KOPT-K1 (cell line): ENCODE measurements around the gene WDFY3.

ENCODE experiments used
- H3K27ac ChIP-seq: fragments of 200-600 bp; sonication (generic); 2 replicates; pipeline ENCODE4 v1.5.1; 2016; ENCODE audit warnings: antibody characterized with exemption, mild to moderate bottlenecking, low read depth, low read length; ENCODE audit not compliant: poor library complexity, severe bottlenecking
- H3K36me3 ChIP-seq: fragments of 200-600 bp; sonication (generic); 2 replicates; pipeline ENCODE4 v1.5.1; 2017; ENCODE audit warnings: antibody characterized with exemption, mild to moderate bottlenecking, low read length, moderate library complexity; ENCODE audit not compliant: insufficient read depth
- H3K9me3 ChIP-seq: fragments of 200-600 bp; sonication (generic); 2 replicates; pipeline ENCODE4 v1.5.1; 2017; ENCODE audit warnings: antibody characterized with exemption, low read length, mild to moderate bottlenecking; ENCODE audit not compliant: insufficient read depth, poor library complexity, severe bottlenecking

Gene WDFY3

GRCh38 chr4:84928089-84928488, 38.4 kb downstream of the WDFY3 start:
- no peaks in the 10 kb centered on the region for H3K9me3 ChIP-seq
- no peak overlapping the region for H3K27ac ChIP-seq
- H3K36me3 ChIP-seq: no peaks in the 10 kb centered on the region

- no peaks in the 10 kb centered on the region for H3K9me3 ChIP-seq
- H3K27ac ChIP-seq: no peak overlapping the region
- no peaks in the 10 kb centered on the region for H3K36me3 ChIP-seq
These were observed 39.1 kb downstream of the WDFY3 start for GRCh38 chr4:84927428-84927827.

DNA sequence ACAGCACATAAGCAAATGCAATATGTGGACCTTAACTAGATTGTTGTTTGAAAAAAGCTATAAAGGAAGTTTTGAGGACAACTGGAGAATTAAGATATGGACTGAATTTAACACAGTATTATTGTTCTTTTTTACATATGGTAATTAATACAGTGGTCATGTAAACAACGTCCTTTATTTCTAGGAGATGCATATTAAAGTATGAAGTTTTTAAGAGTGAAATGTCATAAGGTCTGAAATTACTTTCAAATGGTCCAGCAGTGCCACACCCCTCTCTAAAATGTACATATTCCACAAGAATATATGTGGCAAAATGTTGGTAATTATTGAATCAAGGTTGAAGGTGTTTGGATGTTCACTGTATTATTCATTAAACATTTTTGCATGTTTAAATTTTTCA, 40.9 kb downstream of the WDFY3 start:
- H3K27ac ChIP-seq: no peak overlapping the region
- H3K36me3 ChIP-seq: no peaks in the 10 kb centered on the region

DNA sequence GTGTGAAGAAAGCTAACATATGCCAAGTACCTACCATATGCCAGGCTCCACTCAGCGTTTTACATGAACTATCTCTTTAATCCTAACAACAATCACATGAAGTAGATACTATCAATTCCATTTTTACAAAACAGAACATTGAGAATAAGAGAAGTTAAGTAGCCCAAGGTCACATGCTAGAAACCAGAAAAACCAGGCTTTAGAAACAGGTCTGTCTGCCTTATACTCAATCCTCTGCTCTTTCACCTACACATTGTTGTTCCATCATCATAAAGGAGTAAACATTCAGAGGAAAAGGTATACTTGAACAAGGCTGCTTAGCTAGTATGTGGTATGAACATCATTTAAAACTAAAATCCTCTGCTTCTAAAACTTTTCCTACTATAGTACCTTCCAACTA, 42.1 kb downstream of the WDFY3 start:
- Histone ChIP-seq H3K9me3 (no peaks in the 10 kb centered on the region), H3K27ac (no peak overlapping the region), H3K36me3 (no peaks in the 10 kb centered on the region)

More for the DNA sequence above, 40.9 kb downstream of the WDFY3 start:
- no peaks in the 10 kb centered on the region for H3K9me3 ChIP-seq

DNA sequence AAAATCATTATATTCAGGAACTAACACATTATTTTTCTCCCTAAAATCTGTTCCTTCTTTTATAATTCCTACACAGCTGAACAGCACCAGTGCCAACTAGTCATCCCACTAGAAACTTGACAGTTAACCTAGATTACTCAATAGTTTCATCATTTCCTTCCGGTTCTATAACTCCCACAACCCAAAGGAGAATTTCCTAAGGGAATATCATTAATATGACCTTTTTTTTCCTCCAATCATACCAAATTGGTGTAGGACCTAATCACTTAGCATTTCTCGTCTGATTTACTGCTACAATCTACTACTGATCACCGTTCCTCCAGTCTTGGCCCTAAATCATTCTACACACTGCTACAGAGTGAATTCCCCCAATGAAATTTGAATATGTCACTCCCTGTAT, 45.9 kb downstream of the WDFY3 start:
- no peaks in the 10 kb centered on the region for H3K9me3 ChIP-seq
- H3K27ac ChIP-seq: no peak overlapping the region

GRCh38 chr4:84917869-84918600, 48.5 kb downstream of the WDFY3 start:
- H3K36me3 ChIP-seq: no peaks in the 10 kb centered on the region
- no peaks in the 10 kb centered on the region for H3K9me3 ChIP-seq
- H3K27ac ChIP-seq: no peak overlapping the region

More for the DNA sequence above, 45.9 kb downstream of the WDFY3 start:
- no peaks in the 10 kb centered on the region for H3K36me3 ChIP-seq

DNA sequence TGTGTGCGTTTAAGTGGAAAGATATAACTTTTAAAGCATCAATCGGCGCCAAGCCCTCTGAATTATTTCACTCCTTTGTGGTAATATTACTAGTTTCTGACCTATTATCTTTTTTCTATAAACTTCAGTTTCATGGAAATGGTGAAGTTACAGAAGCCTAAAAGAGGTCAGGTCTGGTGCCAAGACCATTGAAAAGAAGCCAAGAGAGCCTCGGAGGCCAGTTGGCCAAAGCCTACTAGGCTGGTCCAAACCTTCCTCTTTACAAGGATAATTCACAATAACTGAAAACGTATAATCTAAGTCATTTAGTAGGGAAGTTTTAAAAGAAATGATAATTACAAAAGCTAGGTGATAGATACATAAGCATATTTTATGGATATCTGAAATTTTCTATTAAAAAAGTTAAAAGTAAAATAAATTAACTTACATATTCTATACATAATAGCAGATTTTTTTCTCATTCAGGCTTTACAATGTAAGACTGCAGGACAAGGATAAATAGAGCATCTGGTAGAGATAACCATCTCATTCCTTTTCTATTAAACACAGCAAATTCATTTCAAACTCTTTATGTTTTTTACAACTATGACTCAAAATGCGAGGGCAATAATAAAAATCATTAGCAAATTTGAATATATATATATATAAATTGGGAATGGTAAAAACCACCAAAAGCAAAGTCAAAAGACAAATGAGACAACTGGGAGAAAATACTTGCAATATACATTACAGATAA, 49.2 kb downstream of the WDFY3 start:
- Histone ChIP-seq H3K9me3 (no peaks in the 10 kb centered on the region), H3K27ac (no peak overlapping the region), H3K36me3 (no peaks in the 10 kb centered on the region)

GRCh38 chr4:84916227-84916626, 50.3 kb downstream of the WDFY3 start:
- Histone ChIP-seq H3K27ac (no peak overlapping the region), H3K9me3 (no peaks in the 10 kb centered on the region), H3K36me3 (no peaks in the 10 kb centered on the region)

GRCh38 chr4:84915396-84915780, 51.1 kb downstream of the WDFY3 start:
- Histone ChIP-seq H3K9me3 (no peaks in the 10 kb centered on the region), H3K36me3 (no peaks in the 10 kb centered on the region), H3K27ac (no peak overlapping the region)

GRCh38 chr4:84914686-84915395, 51.6 kb downstream of the WDFY3 start:
- no peak overlapping the region for H3K27ac ChIP-seq
- no peaks in the 10 kb centered on the region for H3K9me3 ChIP-seq
- H3K36me3 ChIP-seq: no peaks in the 10 kb centered on the region

DNA sequence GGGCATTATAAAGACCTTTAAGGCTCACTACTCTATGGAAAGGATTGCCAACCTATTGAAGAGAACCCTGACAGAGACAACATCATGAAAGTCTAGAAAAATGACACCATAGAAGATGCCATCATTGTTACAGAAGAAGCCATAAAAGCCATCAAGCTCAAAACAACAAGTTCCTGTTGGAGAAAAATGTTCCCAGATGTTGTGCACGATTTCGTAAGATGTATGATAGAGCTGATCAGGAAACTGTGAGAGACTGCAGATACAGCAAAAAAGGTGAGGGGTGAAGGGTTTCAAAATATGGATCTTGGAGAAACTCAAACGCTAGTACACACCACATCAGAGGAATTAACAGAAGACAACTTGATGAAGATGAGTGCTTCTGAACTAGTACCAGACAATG, 53.3 kb downstream of the WDFY3 start:
- no peaks in the 10 kb centered on the region for H3K36me3 ChIP-seq
- H3K27ac ChIP-seq: no peak overlapping the region

DNA sequence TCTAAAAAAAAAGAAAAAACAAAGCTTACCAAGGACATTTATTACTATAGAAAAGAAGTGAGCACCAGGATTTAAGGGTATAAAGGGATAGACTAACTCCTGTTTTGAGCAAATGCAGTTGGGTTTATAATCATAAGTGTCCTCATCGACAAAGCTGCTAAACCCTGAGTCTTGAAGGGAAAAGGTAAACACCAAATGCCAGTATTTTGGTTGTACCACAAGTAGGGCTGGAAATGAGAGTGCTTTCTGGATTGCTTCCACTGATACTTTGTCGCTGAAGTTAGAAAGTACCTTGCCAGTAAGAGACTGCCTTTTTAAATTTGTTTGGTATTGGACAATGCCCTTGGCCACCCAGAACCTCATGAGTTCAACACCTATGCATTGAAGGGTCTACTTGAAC, 53.7 kb downstream of the WDFY3 start:
- Histone ChIP-seq H3K36me3 (no peaks in the 10 kb centered on the region), H3K27ac (no peak overlapping the region), H3K9me3 (no peaks in the 10 kb centered on the region)

More for the DNA sequence above, 53.3 kb downstream of the WDFY3 start:
- H3K9me3 ChIP-seq: no peaks in the 10 kb centered on the region

GRCh38 chr4:84908876-84909275, 57.6 kb downstream of the WDFY3 start:
- Histone ChIP-seq H3K36me3 (no peaks in the 10 kb centered on the region), H3K27ac (no peak overlapping the region), H3K9me3 (no peaks in the 10 kb centered on the region)

DNA sequence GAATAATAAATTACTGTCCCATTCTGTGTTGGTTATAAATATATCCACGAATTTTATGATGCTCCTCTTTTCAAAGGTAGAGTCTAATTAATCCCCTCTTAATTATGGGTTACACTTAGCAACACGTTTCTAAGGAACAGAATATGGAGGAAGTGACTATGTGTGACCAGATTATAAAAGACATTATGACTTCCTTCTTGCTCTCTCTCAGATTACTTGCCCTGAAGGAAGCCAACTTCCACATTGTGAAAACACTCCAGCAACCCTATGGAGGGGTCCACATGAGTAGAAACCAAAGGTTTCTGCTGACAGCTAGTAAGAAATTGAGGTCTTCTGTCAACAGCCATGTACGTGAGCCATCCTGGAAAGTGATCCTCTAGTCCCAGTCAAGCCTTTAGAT, 59.3 kb downstream of the WDFY3 start:
- Histone ChIP-seq H3K36me3 (no peaks in the 10 kb centered on the region), H3K9me3 (no peaks in the 10 kb centered on the region), H3K27ac (no peak overlapping the region)

- Histone ChIP-seq H3K9me3 (no peaks in the 10 kb centered on the region), H3K27ac (no peak overlapping the region), H3K36me3 (no peaks in the 10 kb centered on the region)
These were observed 60.8 kb downstream of the WDFY3 start for GRCh38 chr4:84905646-84906045.
